IMR-90 (cell line): ENCODE results near the gene TAF11L8. TPM values are rescaled to one million over a fixed set of nuclear protein-coding genes. Genes with fewer than 3 reads are reported as not detected.
"Not testable (repeated sequence)": the region's sequence is repeated elsewhere in the genome, so short reads cannot be mapped to it uniquely, and the experiment has no call there.

ENCODE experiments used
- ATAC-seq: fragments of 200-7000 bp; cut with Tn5 transposase; 2 replicates; pipeline ENCODE4 v1.9.1; 2020; ENCODE audit warnings: low read depth, mild to moderate bottlenecking, moderate library complexity
- BruUV-seq: library from RNA; stranded (reverse); fragments of 400-500 nt; replicated peaks from 2 replicates; lab custom pipeline; 2021; lab: Mats Ljungman, UMichigan
- CTCF ChIA-PET: fragments of 300-600 bp; formaldehyde crosslinking; extraction: SDS; loops from one replicate; lab custom pipeline; 2021; ENCODE audit warnings: antibody characterized with exemption; lab: Yijun Ruan, JAX
- POLR2A ChIA-PET: fragments of 300-600 bp; sonication (Branson Sonifier 250); formaldehyde crosslinking; loops from one replicate; lab custom pipeline; 2022; ENCODE audit warnings: antibody characterized with exemption; ENCODE audit not compliant: unreplicated experiment; lab: Charles Lee
- DNase-seq: peaks from one replicate; pipeline ENCODE4 v3.0.0; 2013
- H2AFZ ChIP-seq: replicated peaks from 2 replicates; pipeline ENCODE3; 2013; ENCODE audit warnings: low read length, mild to moderate bottlenecking; ENCODE audit not compliant: poor library complexity
- H2AK5ac ChIP-seq: 2 replicates; pipeline ENCODE4 v1.6.1; 2013; ENCODE audit warnings: low read depth, low read length, inconsistent platforms
- H2AK9ac ChIP-seq: replicated peaks from 2 replicates; pipeline ENCODE3; 2013; ENCODE audit warnings: mild to moderate bottlenecking, low read depth, low read length, moderate library complexity; ENCODE audit not compliant: poor library complexity
- H2BK120ac ChIP-seq: 2 replicates; pipeline ENCODE4 v1.6.1; 2013; ENCODE audit warnings: low read depth, low read length, inconsistent platforms
- H2BK15ac ChIP-seq: 3 replicates; pipeline ENCODE4 v1.6.1; 2013; ENCODE audit warnings: low read depth, low read length, inconsistent platforms
- H2BK20ac ChIP-seq: 2 replicates; pipeline ENCODE4 v1.6.1; 2013; ENCODE audit warnings: low read depth, mild to moderate bottlenecking, inconsistent platforms, low read length, moderate library complexity
- H2BK5ac ChIP-seq: 2 replicates; pipeline ENCODE4 v1.6.1; 2013; ENCODE audit warnings: mild to moderate bottlenecking, low read depth, low read length, inconsistent platforms; ENCODE audit not compliant: poor library complexity, severe bottlenecking
- H3K14ac ChIP-seq: replicated peaks from 2 replicates; pipeline ENCODE4 v1.6.1; 2013; ENCODE audit warnings: low read depth, low read length, inconsistent platforms
- H3K18ac ChIP-seq: 2 replicates; pipeline ENCODE4 v1.6.1; 2013; ENCODE audit warnings: low read depth, low read length, control low read depth
- H3K23ac ChIP-seq: 2 replicates; pipeline ENCODE4 v1.6.1; 2013; ENCODE audit warnings: low read depth, low read length, inconsistent platforms
- H3K27ac ChIP-seq: 2 replicates; pipeline ENCODE4 v1.5.1; 2013; ENCODE audit warnings: mild to moderate bottlenecking, control low read depth, low read length; ENCODE audit not compliant: insufficient read depth
- H3K27me3 ChIP-seq: 2 replicates; pipeline ENCODE4 v1.6.1; 2013; ENCODE audit warnings: low read length; ENCODE audit not compliant: control insufficient read depth, insufficient read depth
- H3K36me3 ChIP-seq: 2 replicates; pipeline ENCODE4 v1.6.1; 2013; ENCODE audit warnings: low read length, mixed read lengths; ENCODE audit not compliant: control insufficient read depth, insufficient read depth
- H3K4ac ChIP-seq: 2 replicates; pipeline ENCODE4 v1.6.1; 2013; ENCODE audit warnings: low read depth, low read length, inconsistent platforms
- H3K4me1 ChIP-seq: 2 replicates; pipeline ENCODE4 v1.6.1; 2013; ENCODE audit warnings: low read length, mixed read lengths; ENCODE audit not compliant: control insufficient read depth, insufficient read depth
- H3K4me2 ChIP-seq: 2 replicates; pipeline ENCODE4 v1.6.1; 2013; ENCODE audit warnings: low read depth, mild to moderate bottlenecking, control low read depth, low read length, moderate library complexity
- H3K4me3 ChIP-seq: 2 replicates; pipeline ENCODE4 v1.5.1; 2013; ENCODE audit warnings: low read depth, mild to moderate bottlenecking, control low read depth, low read length, moderate library complexity; ENCODE audit not compliant: insufficient read depth
- H3K56ac ChIP-seq: 2 replicates; pipeline ENCODE4 v1.6.1; 2013; ENCODE audit warnings: low read length, inconsistent platforms; ENCODE audit not compliant: insufficient read depth; ENCODE audit errors: extremely low read depth
- H3K79me1 ChIP-seq, 2 experiments: 2 replicates each; pipeline ENCODE4 v1.6.1; 2013; ENCODE audit warnings: low read length in 2 of 2, inconsistent platforms in 1 of 2, low read depth in 1 of 2
- H3K9ac ChIP-seq: 2 replicates; pipeline ENCODE4 v1.6.1; 2013; ENCODE audit warnings: low read depth, low read length, control low read depth
- H3K9me1 ChIP-seq: 2 replicates; pipeline ENCODE4 v1.6.1; 2013; ENCODE audit warnings: low read length, inconsistent platforms; ENCODE audit not compliant: insufficient read depth
- H3K9me3 ChIP-seq: 2 replicates; pipeline ENCODE4 v1.6.1; 2013; ENCODE audit warnings: low read length; ENCODE audit not compliant: control insufficient read depth, insufficient read depth
- H4K20me1 ChIP-seq: 2 replicates; pipeline ENCODE4 v1.6.1; 2013; ENCODE audit warnings: low read length, inconsistent platforms; ENCODE audit not compliant: insufficient read depth
- H4K5ac ChIP-seq: 2 replicates; pipeline ENCODE4 v1.6.1; 2013; ENCODE audit warnings: mild to moderate bottlenecking, low read depth, low read length, control low read depth
- H4K8ac ChIP-seq, 2 experiments: 2 replicates each; pipeline ENCODE4 v1.6.1; 2013; ENCODE audit warnings: low read depth in 2 of 2, low read length in 2 of 2, control low read depth in 1 of 2, inconsistent platforms in 1 of 2
- H4K91ac ChIP-seq: 2 replicates; pipeline ENCODE4 v1.6.1; 2013; ENCODE audit warnings: low read depth, low read length, inconsistent platforms; ENCODE audit not compliant: insufficient read depth
- WGBS, 2 experiments: methylation state at CpG; one replicate each; pipeline versions ENCODE4 v1.1.5 to v1.1.7; 2013; ENCODE audit warnings: missing lambda C conversion rate in 2 of 2; ENCODE audit not compliant: insufficient read length in 1 of 2; ENCODE audit errors: extremely low coverage in 2 of 2; 5-methylcytosine and 5-hydroxymethylcytosine counted together
- dilution Hi-C: fragments of 300-500 bp; cut with HindIII; formaldehyde crosslinking; loops from one replicate; pipeline ENCODE4 v1.14.3; 2018; ENCODE audit warnings: low sequenced_read_pairs; ENCODE audit not compliant: unreplicated experiment
- in situ Hi-C: fragments of 300-500 bp; cut with MboI; formaldehyde crosslinking; loops from 3 replicates; pipeline ENCODE4 v1.14.3; 2019; ENCODE audit warnings: low sequenced_read_pairs, inconsistent platforms, mixed read lengths
- intact Hi-C: fragments of 100-400 bp; cut with micrococcal nuclease; formaldehyde crosslinking; loops from 2 replicates; pipeline ENCODE4 v1.10.0; 2022
- polyA plus RNA-seq, 3 experiments: library from polyadenylated mRNA; depleted of rRNA; stranded (reverse); fragments of >200 nt; gene quantifications; 2 replicates each; pipeline ENCODE4 v1.2.3, GENCODE V29; 2012; ENCODE audit warnings: low replicate concordance in 1 of 3
- total RNA-seq: library from RNA; depleted of rRNA; stranded (reverse); fragments of >200 nt; gene quantifications from 2 replicates; pipeline ENCODE4 v1.2.3, GENCODE V29; 2012

TAF11L8 gene
- total and polyA plus RNA-seq, 2 of the 4 experiments (the other 2 are of a cell fraction) = not detected

GRCh38 chr5:17603880-17604279 lies 13.1 kb upstream of the TAF11L8 start, which contains the start of gene TAF11L11:
TSS of gene TAF11L11 (plus strand) at chr5:17604183.
- intact Hi-C loops, H2AK9ac ChIP-seq, H2BK15ac ChIP-seq, BruUV-seq, H2BK120ac ChIP-seq, in situ Hi-C loops, H3K4me2 ChIP-seq, POLR2A ChIA-PET, H3K4me1 ChIP-seq, H4K20me1 ChIP-seq, H3K56ac ChIP-seq, H3K4ac ChIP-seq, H4K5ac ChIP-seq, H2AFZ ChIP-seq, H3K23ac ChIP-seq, H3K36me3 ChIP-seq, ATAC-seq, H3K4me3 ChIP-seq, DNase-seq, H3K9me1 ChIP-seq, H3K79me1 ChIP-seq, H2BK20ac ChIP-seq, dilution Hi-C loops, H3K9ac ChIP-seq, H2BK5ac ChIP-seq, CTCF ChIA-PET, H4K8ac ChIP-seq, H4K91ac ChIP-seq, H2AK5ac ChIP-seq, H3K27ac ChIP-seq, H3K27me3 ChIP-seq, H3K18ac ChIP-seq, H3K9me3 ChIP-seq, H3K14ac ChIP-seq: not testable (repeated sequence)
- WGBS, 2 experiments = no CpG with 5 or more reads among the region's 6 CpGs

GRCh38 chr5:17597728-17598127 lies 7.0 kb upstream of the TAF11L8 start, which contains the start of gene TAF11L10:
TSS of gene TAF11L10 (minus strand) at chr5:17597828.
- H3K36me3 ChIP-seq, DNase-seq, H3K79me1 ChIP-seq, H4K8ac ChIP-seq, POLR2A ChIA-PET, H2AK5ac ChIP-seq, in situ Hi-C loops, H3K14ac ChIP-seq, H3K18ac ChIP-seq, H2BK20ac ChIP-seq, H3K23ac ChIP-seq, H3K4ac ChIP-seq, H2BK15ac ChIP-seq, CTCF ChIA-PET, H3K27ac ChIP-seq, BruUV-seq, H2BK5ac ChIP-seq, H3K4me1 ChIP-seq, H2AFZ ChIP-seq, dilution Hi-C loops, H3K56ac ChIP-seq, intact Hi-C loops, H3K27me3 ChIP-seq, H4K91ac ChIP-seq, ATAC-seq, H3K9me3 ChIP-seq, H3K9ac ChIP-seq, H4K5ac ChIP-seq, H2BK120ac ChIP-seq, H4K20me1 ChIP-seq, H3K4me2 ChIP-seq, H2AK9ac ChIP-seq, H3K4me3 ChIP-seq, H3K9me1 ChIP-seq: not testable (repeated sequence)
- WGBS, 2 experiments = no CpG with 5 or more reads among the region's 15 CpGs
